Activated CD8-positive, alpha-beta T cell treated with anti-CD3 and anti-CD28 coated beads, Interleukin-2, amount 10 ng/mL, durations not matched to agents 7 days and 5 days (primary cell): Measurements from ENCODE around the gene PRICKLE2. TPM values are rescaled to one million over a fixed set of nuclear protein-coding genes. Genes with fewer than 3 reads are reported as not detected.

Source experiments
- ATAC-seq: fragments of 150-1000 bp; cut with Tn5 transposase; one replicate; pipeline ENCODE4 v1.10.0; 2021; ENCODE audit warnings: moderate library complexity
- CTCF ChIA-PET: fragments of 350-600 bp; sonication (Branson Sonifier 250); formaldehyde crosslinking; loops from one replicate; lab custom pipeline; 2021; ENCODE audit warnings: antibody characterized with exemption; lab: Charles Lee
- POLR2A ChIA-PET: fragments of 350-600 bp; sonication (Branson Sonifier 250); formaldehyde crosslinking; loops from one replicate; lab custom pipeline; 2021; ENCODE audit warnings: antibody characterized with exemption; lab: Charles Lee
- DNase-seq: peaks from one replicate; pipeline ENCODE4 v3.0.0-alpha.2; 2020
- H3K27ac Mint-ChIP-seq: one replicate; pipeline ENCODE4 v1.8.0; 2021; ENCODE audit warnings: mild to moderate bottlenecking, mixed read lengths
- H3K27me3 Mint-ChIP-seq: one replicate; pipeline ENCODE4 v1.8.0; 2021; ENCODE audit warnings: low read depth, mixed read lengths
- H3K36me3 Mint-ChIP-seq: one replicate; pipeline ENCODE4 v1.8.0; 2021; ENCODE audit warnings: low read depth, mixed read lengths
- H3K4me1 Mint-ChIP-seq: one replicate; pipeline ENCODE4 v1.8.0; 2021; ENCODE audit warnings: low read depth, mixed read lengths
- H3K4me3 Mint-ChIP-seq: one replicate; pipeline ENCODE4 v1.8.0; 2021; ENCODE audit warnings: mild to moderate bottlenecking, mixed read lengths
- H3K9me3 Mint-ChIP-seq: one replicate; pipeline ENCODE4 v1.8.0; 2022; ENCODE audit warnings: mixed read lengths; ENCODE audit not compliant: insufficient read depth
- total RNA-seq, 2 experiments: library from RNA; stranded (reverse); gene quantifications; one replicate each; pipeline ENCODE4 v1.2.3, GENCODE V29; 2021

PRICKLE2 gene
- total RNA-seq, 2 experiments from 2014 or later: not detected

GRCh38 chr3:64129106-64129505 is 96.2 kb downstream of the PRICKLE2 start:
- POLR2A ChIA-PET: no interaction called here
- Mint-ChIP-seq H3K4me3 (no peak overlapping the region), H3K4me1 (no peaks in the 10 kb centered on the region), H3K27me3 (no peaks in the 10 kb centered on the region), H3K36me3 (no peaks in the 10 kb centered on the region), H3K27ac (no peak overlapping the region), H3K9me3 (no peaks in the 10 kb centered on the region)
- ATAC-seq: no peak
- CTCF ChIA-PET: no interaction called here
- no peak for DNase-seq

- Mint-ChIP-seq H3K27me3 (no peaks in the 10 kb centered on the region), H3K4me1 (no peaks in the 10 kb centered on the region), H3K36me3 (no peaks in the 10 kb centered on the region), H3K27ac (no peak overlapping the region), H3K9me3 (no peaks in the 10 kb centered on the region), H3K4me3 (no peak overlapping the region)
- ChIA-PET POLR2A (no interaction called here), CTCF (no interaction called here)
- DNase-seq: no peak
- ATAC-seq: no peak
These were observed 99.7 kb downstream of the PRICKLE2 start for GRCh38 chr3:64125561-64125960.

GRCh38 chr3:64123931-64124330 is 101.3 kb downstream of the PRICKLE2 start:
- Mint-ChIP-seq H3K4me1 (no peaks in the 10 kb centered on the region), H3K27me3 (no peaks in the 10 kb centered on the region), H3K4me3 (no peak overlapping the region), H3K9me3 (no peaks in the 10 kb centered on the region), H3K36me3 (no peaks in the 10 kb centered on the region), H3K27ac (no peak overlapping the region)
- POLR2A ChIA-PET: no interaction called here
- DNase-seq: no peak
- ATAC-seq: no peak
- CTCF ChIA-PET: no interaction called here

- CTCF ChIA-PET: no interaction called here
These were observed 102.8 kb downstream of the PRICKLE2 start for GRCh38 chr3:64122476-64122875.

GRCh38 chr3:64121750-64122311 is 103.4 kb downstream of the PRICKLE2 start:
- no peak overlapping the region for H3K27ac Mint-ChIP-seq
- H3K9me3 Mint-ChIP-seq: no peaks in the 10 kb centered on the region
- POLR2A ChIA-PET: no interaction called here
- H3K4me3 Mint-ChIP-seq: no peak overlapping the region
- no peaks in the 10 kb centered on the region for H3K36me3 Mint-ChIP-seq
- ATAC-seq (no peak), DNase-seq (no peak)
- CTCF ChIA-PET: no interaction called here
- H3K27me3 Mint-ChIP-seq: no peaks in the 10 kb centered on the region
- H3K4me1 Mint-ChIP-seq: no peaks in the 10 kb centered on the region

More at GRCh38 chr3:64122476-64122875, 102.8 kb downstream of the PRICKLE2 start:
- DNase-seq (no peak), ATAC-seq (no peak)
- Mint-ChIP-seq H3K4me1 (no peaks in the 10 kb centered on the region), H3K36me3 (no peaks in the 10 kb centered on the region), H3K4me3 (no peak overlapping the region), H3K9me3 (no peaks in the 10 kb centered on the region), H3K27me3 (no peaks in the 10 kb centered on the region), H3K27ac (no peak overlapping the region)
- POLR2A ChIA-PET: no interaction called here

GRCh38 chr3:64120876-64121275 is 104.4 kb downstream of the PRICKLE2 start:
- ChIA-PET CTCF (no interaction called here), POLR2A (no interaction called here)
- no peaks in the 10 kb centered on the region for H3K4me1 Mint-ChIP-seq
- ATAC-seq: no peak
- no peak for DNase-seq
- H3K9me3 Mint-ChIP-seq: no peaks in the 10 kb centered on the region
- H3K36me3 Mint-ChIP-seq: no peaks in the 10 kb centered on the region
- peaks cover 2% of the 10 kb centered on the region for H3K27me3 Mint-ChIP-seq
- no peak overlapping the region for H3K27ac Mint-ChIP-seq
- H3K4me3 Mint-ChIP-seq: no peak overlapping the region

GRCh38 chr3:64117483-64117882 is 107.8 kb downstream of the PRICKLE2 start:
- Mint-ChIP-seq H3K27ac (no peak overlapping the region), H3K4me1 (no peaks in the 10 kb centered on the region), H3K4me3 (no peak overlapping the region), H3K27me3 (peaks cover 5% of the 10 kb centered on the region), H3K9me3 (no peaks in the 10 kb centered on the region), H3K36me3 (no peaks in the 10 kb centered on the region)
- no peak for DNase-seq
- ChIA-PET POLR2A (no interaction called here), CTCF (no interaction called here)
- ATAC-seq: no peak

GRCh38 chr3:64114651-64115050 is 110.6 kb downstream of the PRICKLE2 start:
- Mint-ChIP-seq H3K9me3 (no peaks in the 10 kb centered on the region), H3K27ac (no peak overlapping the region), H3K4me1 (no peaks in the 10 kb centered on the region), H3K36me3 (no peaks in the 10 kb centered on the region), H3K4me3 (no peak overlapping the region), H3K27me3 (peaks cover 5% of the 10 kb centered on the region)
- ATAC-seq: no peak
- ChIA-PET CTCF (no interaction called here), POLR2A (no interaction called here)
- DNase-seq: no peak

GRCh38 chr3:64111872-64112271 is 113.4 kb downstream of the PRICKLE2 start:
- H3K4me3 Mint-ChIP-seq: no peak overlapping the region
- ATAC-seq: no peak
- ChIA-PET POLR2A (no interaction called here), CTCF (interaction anchor here (1.0 kb wide), 1 partner anchor 48 kb away, joined by 3 read pairs; no protein-coding TSS in a partner anchor)
- no peaks in the 10 kb centered on the region for H3K36me3 Mint-ChIP-seq
- no peaks in the 10 kb centered on the region for H3K4me1 Mint-ChIP-seq
- H3K27ac Mint-ChIP-seq: no peak overlapping the region
- H3K9me3 Mint-ChIP-seq: no peaks in the 10 kb centered on the region
- peaks cover 5% of the 10 kb centered on the region for H3K27me3 Mint-ChIP-seq
- DNase-seq: no peak

- no peak overlapping the region for H3K27ac Mint-ChIP-seq
- no peak overlapping the region for H3K4me3 Mint-ChIP-seq
- ATAC-seq (no peak), DNase-seq (no peak)
- peaks cover 5% of the 10 kb centered on the region for H3K27me3 Mint-ChIP-seq
- no peaks in the 10 kb centered on the region for H3K36me3 Mint-ChIP-seq
- H3K9me3 Mint-ChIP-seq: no peaks in the 10 kb centered on the region
- no peaks in the 10 kb centered on the region for H3K4me1 Mint-ChIP-seq
- CTCF ChIA-PET: interaction anchor here (1.0 kb wide), 1 partner anchor 47 kb away, joined by 3 read pairs; no protein-coding TSS in a partner anchor
- POLR2A ChIA-PET: no interaction called here
These were observed 114.2 kb downstream of the PRICKLE2 start for GRCh38 chr3:64111083-64111482.

GRCh38 chr3:64110071-64110470 is 115.2 kb downstream of the PRICKLE2 start:
- Mint-ChIP-seq H3K9me3 (no peaks in the 10 kb centered on the region), H3K4me1 (no peaks in the 10 kb centered on the region), H3K27ac (no peak overlapping the region), H3K36me3 (no peaks in the 10 kb centered on the region), H3K4me3 (no peak overlapping the region), H3K27me3 (no peaks in the 10 kb centered on the region)
- no peak for ATAC-seq
- CTCF ChIA-PET: no interaction called here
- POLR2A ChIA-PET: no interaction called here
- DNase-seq: no peak

- Mint-ChIP-seq H3K27me3 (no peaks in the 10 kb centered on the region), H3K9me3 (no peaks in the 10 kb centered on the region), H3K36me3 (no peaks in the 10 kb centered on the region), H3K27ac (no peak overlapping the region), H3K4me3 (no peak overlapping the region), H3K4me1 (no peaks in the 10 kb centered on the region)
- POLR2A ChIA-PET: no interaction called here
- no peak for DNase-seq
- ATAC-seq: no peak
- CTCF ChIA-PET: no interaction called here
These were observed 115.8 kb downstream of the PRICKLE2 start for GRCh38 chr3:64109438-64109837.

- DNase-seq (no peak), ATAC-seq (no peak)
- ChIA-PET CTCF (no interaction called here), POLR2A (no interaction called here)
- no peaks in the 10 kb centered on the region for H3K27me3 Mint-ChIP-seq
- H3K4me1 Mint-ChIP-seq: no peaks in the 10 kb centered on the region
- no peak overlapping the region for H3K27ac Mint-ChIP-seq
- no peak overlapping the region for H3K4me3 Mint-ChIP-seq
- no peaks in the 10 kb centered on the region for H3K36me3 Mint-ChIP-seq
- H3K9me3 Mint-ChIP-seq: no peaks in the 10 kb centered on the region
These were observed 116.4 kb downstream of the PRICKLE2 start for GRCh38 chr3:64108784-64109317.
